B cell (primary cell): ENCODE data around the gene LTB4R. TPM values are rescaled to one million over a fixed set of nuclear protein-coding genes. Genes with fewer than 3 reads are reported as not detected.

Experiments
- ATAC-seq: fragments of 200-7000 bp; cut with Tn5 transposase; one replicate; pipeline ENCODE4 v1.10.0; 2021; ENCODE audit warnings: low read depth, mild to moderate bottlenecking, moderate number of reproducible peaks, moderate library complexity
- CTCF ChIA-PET: fragments of 350-600 bp; sonication (Branson Sonifier 250); formaldehyde crosslinking; loops from one replicate; lab custom pipeline; 2021; ENCODE audit warnings: antibody characterized with exemption, inconsistent platforms; lab: Charles Lee
- POLR2A ChIA-PET: fragments of 350-600 bp; sonication (Branson Sonifier 250); formaldehyde crosslinking; loops from one replicate; lab custom pipeline; 2021; ENCODE audit warnings: antibody characterized with exemption; lab: Charles Lee
- DNase-seq: peaks from one replicate; pipeline ENCODE4 v3.0.0; 2013
- H2AFZ ChIP-seq: 2 replicates; pipeline ENCODE4 v1.6.1; 2012; ENCODE audit warnings: mild to moderate bottlenecking, low read depth, low read length; ENCODE audit not compliant: insufficient read depth, poor library complexity, severe bottlenecking
- H3K27ac ChIP-seq, 2 donors: 1 replicate in 1 of 2; 2 replicates in 1 of 2; pipeline ENCODE4 v1.5.1; 2012 to 2013; ENCODE audit warnings: low read length in 2 of 2, mild to moderate bottlenecking in 2 of 2, moderate library complexity in 1 of 2
- H3K27me3 ChIP-seq, 4 experiments: fragments of 200-600 bp in 1 of 4; sonication (generic) in 1 of 4; replicated peaks in 1 of 4; 1 replicate in 2 of 4; 2 replicates in 2 of 4; pipeline versions ENCODE4 v1.6.1 to v1.7.0; 2013 to 2016; ENCODE audit warnings: low read length in 3 of 4, mild to moderate bottlenecking in 2 of 4, mixed read lengths in 1 of 4, moderate library complexity in 1 of 4; ENCODE audit not compliant: insufficient read depth in 4 of 4, control insufficient read depth in 3 of 4; ENCODE audit errors: control extremely low read depth in 1 of 4
- H3K36me3 ChIP-seq, 2 experiments: replicated peaks in 1 of 2; 1 replicate in 1 of 2; 2 replicates in 1 of 2; pipeline versions ENCODE4 v1.6.1 to v1.7.1; 2013; ENCODE audit warnings: low read length in 1 of 2; ENCODE audit not compliant: insufficient read depth in 2 of 2, control insufficient read depth in 1 of 2; ENCODE audit errors: control extremely low read depth in 1 of 2, extremely low read depth in 1 of 2
- H3K4me1 ChIP-seq, 2 donors: fragments of 200-600 bp in 1 of 2; sonication (generic) in 1 of 2; 1 replicate in 1 of 2; 2 replicates in 1 of 2; pipeline versions ENCODE4 v1.5.1 to v1.6.1; 2013 to 2017; ENCODE audit warnings: low read length in 2 of 2; ENCODE audit not compliant: control insufficient read depth in 2 of 2, insufficient read depth in 2 of 2
- H3K4me2 ChIP-seq: replicated peaks from 2 replicates; pipeline ENCODE3; 2012; ENCODE audit warnings: mild to moderate bottlenecking, low read depth, low read length; ENCODE audit not compliant: poor library complexity, severe bottlenecking
- H3K4me3 ChIP-seq, 5 experiments: fragments of 200-600 bp in 1 of 5; sonication (generic) in 1 of 5; 1 replicate in 3 of 5; 2 replicates in 2 of 5; pipeline versions ENCODE4 v1.5.1 to v1.7.0; 2011 to 2016; ENCODE audit warnings: low read length in 4 of 5, mild to moderate bottlenecking in 4 of 5, low read depth in 2 of 5, control low read depth in 1 of 5, moderate library complexity in 1 of 5; ENCODE audit not compliant: insufficient read depth in 1 of 5; ENCODE audit errors: control extremely low read depth in 1 of 5, extremely low read depth in 1 of 5
- H3K79me2 ChIP-seq: fragments of 200-600 bp; sonication (generic); one replicate; pipeline ENCODE4 v1.6.0; 2016; ENCODE audit warnings: low read length; ENCODE audit not compliant: control insufficient read depth, insufficient read depth
- H3K9ac ChIP-seq: fragments of 200-600 bp; sonication (generic); 2 replicates; pipeline ENCODE4 v1.6.1; 2017; ENCODE audit warnings: mild to moderate bottlenecking, low read length, moderate library complexity
- H3K9me3 ChIP-seq, 3 donors: one replicate each; pipeline versions ENCODE4 v1.6.1 to v1.7.1; 2013; ENCODE audit warnings: low read length in 2 of 3; ENCODE audit not compliant: control insufficient read depth in 2 of 3, insufficient read depth in 1 of 3; ENCODE audit errors: control extremely low read depth in 1 of 3
- H4K20me1 ChIP-seq: 2 replicates; pipeline ENCODE4 v1.6.0; 2012; ENCODE audit warnings: mild to moderate bottlenecking, low read length; ENCODE audit not compliant: insufficient read depth, control insufficient read depth, poor library complexity, severe bottlenecking
- H3K27ac Mint-ChIP-seq: one replicate; pipeline ENCODE4 v1.8.0; 2021; ENCODE audit warnings: mixed read lengths
- H3K27me3 Mint-ChIP-seq: one replicate; pipeline ENCODE4 v1.8.0; 2021; ENCODE audit warnings: mixed read lengths
- H3K4me1 Mint-ChIP-seq: one replicate; pipeline ENCODE4 v1.8.0; 2021; ENCODE audit warnings: mixed read lengths
- H3K4me3 Mint-ChIP-seq: one replicate; pipeline ENCODE4 v1.8.0; 2021; ENCODE audit warnings: mixed read lengths
- H3K9me3 Mint-ChIP-seq: one replicate; pipeline ENCODE4 v1.8.0; 2022; ENCODE audit warnings: mixed read lengths; ENCODE audit not compliant: insufficient read depth
- CTCF ChIP-seq: fragments of 200-600 bp; IDR thresholded peaks from one replicate; pipeline ENCODE4 v1.8.0; 2022; ENCODE audit warnings: antibody characterized with exemption, mild to moderate bottlenecking
- EZH2 ChIP-seq: IDR thresholded peaks from 2 replicates; pipeline ENCODE4 v1.6.1; 2012; ENCODE audit warnings: borderline replicate concordance, low read depth, mild to moderate bottlenecking, moderate library complexity, low read length; ENCODE audit not compliant: insufficient read depth, poor library complexity, severe bottlenecking
- WGBS: methylation state at CpG from one replicate; pipeline ENCODE4 v1.1.5; 2013; ENCODE audit warnings: missing lambda C conversion rate; ENCODE audit not compliant: insufficient coverage; 5-methylcytosine and 5-hydroxymethylcytosine counted together
- intact Hi-C: fragments of 100-400 bp; cut with micrococcal nuclease; formaldehyde crosslinking; loops from one replicate; pipeline ENCODE4 v1.10.0; 2022
- polyA plus RNA-seq: library from polyadenylated mRNA; depleted of rRNA; stranded (reverse); fragments of >200 nt; gene quantifications from 2 replicates; pipeline ENCODE4 v1.2.3, GENCODE V29; 2012
- total RNA-seq, 2 donors: library from RNA; stranded (reverse); fragments of 120-200 nt in 1 of 2; gene quantifications; 1 replicate in 1 of 2; 2 replicates in 1 of 2; pipeline versions ENCODE4 v1.2.3 to v1.2.4, GENCODE V29; 2013 to 2022

The LTB4R gene
- total and polyA plus RNA-seq, 2 donors (not counting 1 experiment from before 2014, with no cell fraction given), result 8.8 to 19.1 TPM

GRCh38 chr14:24298892-24299254 is 12.4 kb upstream of the LTB4R start:
- Histone ChIP-seq H3K4me1 (peaks cover 30 to 41% of the 10 kb centered on the region in 2 donors), H3K9me3 (no peaks in the 10 kb centered on the region), H2AFZ (peak overlapping the region; percentile 91), H3K79me2 (peaks cover 55% of the 10 kb centered on the region), H3K36me3 (peaks cover 4 to 43% of the 10 kb centered on the region in 2 experiments), H3K9ac (peak overlapping the region; percentile 90), H4K20me1 (peaks cover 6% of the 10 kb centered on the region), H3K27ac (peak overlapping the region; percentile 79 to 83), H3K27me3 (no peaks in the 10 kb centered on the region), H3K4me3 (peak overlapping the region; percentile 53 to 93 (median 77)), H3K4me2 (peak overlapping the region; percentile 93)
- Mint-ChIP-seq H3K27me3 (no peaks in the 10 kb centered on the region), H3K4me1 (peaks cover 48% of the 10 kb centered on the region), H3K4me3 (peak overlapping the region; percentile 96), H3K9me3 (no peaks in the 10 kb centered on the region), H3K27ac (peak overlapping the region; percentile 98)
- ChIA-PET CTCF (interaction anchor here (0.7 to 10.9 kb wide), 12 partner anchors 9 to 132 kb away, joined by 3 to 254 read pairs (median 18); partner anchors contain the start of genes CIDEB, KHNYN, LTB4R and LTB4R2), POLR2A (interaction anchor here (0.9 to 4.1 kb wide), 6 partner anchors 9 to 131 kb away, joined by 3 to 47 read pairs (median 4); partner anchors contain the start of genes CBLN3, CIDEB, KHNYN and LTB4R)
- TF ChIP-seq CTCF (no peak), EZH2 (no peak)
- 51% methylated on average over 7 of the region's 7 CpGs for WGBS
- ATAC-seq (no peak), DNase-seq (peak; percentile 30)
- intact Hi-C loops, result loop anchor here (1.0 to 5.0 kb wide), 5 partner anchors 9 to 138 kb away; partner anchors contain the start of genes CHMP4A, GMPR2, IRF9 and NEDD8
